IPS-15b (cell line): Measurements from ENCODE around the gene MMP1.

ENCODE experiments used
- H3K27me3 ChIP-seq: one replicate; pipeline ENCODE4 v1.6.1; 2013; ENCODE audit warnings: low read length; ENCODE audit not compliant: control insufficient read depth, insufficient read depth
- H3K36me3 ChIP-seq: one replicate; pipeline ENCODE4 v1.6.1; 2013; ENCODE audit warnings: low read length; ENCODE audit not compliant: control insufficient read depth, insufficient read depth
- H3K4me1 ChIP-seq: one replicate; pipeline ENCODE4 v1.6.1; 2013; ENCODE audit warnings: mild to moderate bottlenecking, low read length; ENCODE audit not compliant: control insufficient read depth, insufficient read depth
- H3K4me3 ChIP-seq: one replicate; pipeline ENCODE4 v1.5.1; 2013; ENCODE audit warnings: low read depth, low read length
- H3K9ac ChIP-seq: one replicate; pipeline ENCODE4 v1.6.1; 2013; ENCODE audit warnings: low read depth, mild to moderate bottlenecking, low read length
- H3K9me3 ChIP-seq: one replicate; pipeline ENCODE4 v1.6.1; 2013; ENCODE audit warnings: mild to moderate bottlenecking, low read length; ENCODE audit not compliant: control insufficient read depth, insufficient read depth

Gene MMP1

DNA sequence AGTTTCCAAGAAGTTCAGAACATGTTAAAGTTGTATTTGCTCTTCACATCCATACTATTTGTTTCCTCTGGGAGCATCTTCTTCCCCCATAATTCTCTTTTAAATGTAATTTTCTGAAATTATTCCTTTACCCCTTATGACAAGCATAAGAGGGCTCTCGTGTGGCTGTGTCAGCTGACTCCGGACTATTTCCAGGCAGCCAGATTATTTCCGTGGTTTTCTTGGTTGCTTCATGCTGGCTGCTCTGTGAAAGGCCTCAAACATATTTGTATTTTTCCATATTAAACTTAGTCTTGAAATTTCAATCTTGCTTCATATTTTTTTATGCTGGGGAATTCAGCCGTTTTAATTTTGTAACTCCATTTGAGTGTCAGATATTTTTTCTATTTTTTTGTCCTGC, 2.8 kb upstream of the MMP1 start:
- Histone ChIP-seq H3K4me3 (no peak overlapping the region), H3K4me1 (no peaks in the 10 kb centered on the region)

DNA sequence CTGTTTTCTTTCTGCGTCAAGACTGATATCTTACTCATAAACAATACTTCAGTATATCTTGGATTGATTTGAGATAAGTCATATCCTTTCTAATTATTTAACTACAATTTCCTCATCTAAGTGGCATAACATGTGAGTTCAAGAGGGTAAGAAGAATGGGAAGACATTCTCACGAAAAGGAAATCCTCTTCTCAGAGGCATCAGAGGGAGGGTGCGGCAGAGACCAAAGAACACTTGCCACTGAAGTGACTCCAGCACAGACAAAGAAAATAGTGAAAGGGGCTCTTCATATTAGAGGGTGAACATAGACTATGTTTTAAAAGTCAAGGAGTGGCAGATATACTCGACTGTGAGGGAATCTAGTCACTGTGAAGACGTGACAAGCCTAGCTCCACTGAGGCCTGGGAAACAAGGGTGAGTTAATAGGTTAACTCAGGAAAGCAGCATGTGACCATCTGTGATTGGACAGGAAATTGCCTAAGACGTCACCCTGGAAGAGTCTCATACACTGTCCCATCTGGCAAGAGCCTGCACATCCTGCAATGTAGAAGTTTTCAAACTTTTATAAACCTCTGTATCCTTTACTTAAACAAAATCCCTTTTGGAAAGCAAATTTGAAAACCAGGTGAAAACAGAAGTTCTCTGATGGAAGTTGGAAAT, 1.9 kb upstream of the MMP1 start:
- Histone ChIP-seq H3K36me3 (no peaks in the 10 kb centered on the region), H3K9ac (no peak overlapping the region), H3K4me1 (no peaks in the 10 kb centered on the region), H3K4me3 (no peak overlapping the region), H3K9me3 (no peaks in the 10 kb centered on the region), H3K27me3 (no peaks in the 10 kb centered on the region)

More for the DNA sequence above, 2.8 kb upstream of the MMP1 start:
- Histone ChIP-seq H3K27me3 (no peaks in the 10 kb centered on the region), H3K36me3 (no peaks in the 10 kb centered on the region), H3K9me3 (no peaks in the 10 kb centered on the region), H3K9ac (no peak overlapping the region)

DNA sequence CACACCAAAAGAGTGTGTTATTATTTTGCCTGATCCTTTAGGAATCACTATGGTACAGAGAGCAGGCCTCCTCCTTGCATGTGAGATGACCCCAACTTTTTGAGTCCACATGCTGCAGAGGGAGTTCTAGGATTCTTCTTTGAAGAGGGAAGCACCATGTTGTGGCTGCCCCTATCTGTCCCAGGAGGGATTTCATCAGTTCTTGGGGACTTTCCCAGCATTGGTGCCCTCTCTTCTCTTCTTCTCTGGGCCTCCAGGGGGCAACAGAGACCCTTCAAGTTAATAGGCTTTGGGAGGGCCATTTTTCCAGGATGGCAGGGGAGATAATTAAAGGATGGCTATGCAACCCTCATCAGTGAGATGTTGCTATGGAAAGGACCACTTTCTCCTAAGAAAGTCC, 3.6 kb downstream of the MMP1 start:
- H3K4me1 ChIP-seq, result no peaks in the 10 kb centered on the region
- no peaks in the 10 kb centered on the region for H3K9me3 ChIP-seq
- H3K27me3 ChIP-seq, result no peaks in the 10 kb centered on the region
- no peak overlapping the region for H3K4me3 ChIP-seq
- no peak overlapping the region for H3K9ac ChIP-seq
- no peaks in the 10 kb centered on the region for H3K36me3 ChIP-seq

DNA sequence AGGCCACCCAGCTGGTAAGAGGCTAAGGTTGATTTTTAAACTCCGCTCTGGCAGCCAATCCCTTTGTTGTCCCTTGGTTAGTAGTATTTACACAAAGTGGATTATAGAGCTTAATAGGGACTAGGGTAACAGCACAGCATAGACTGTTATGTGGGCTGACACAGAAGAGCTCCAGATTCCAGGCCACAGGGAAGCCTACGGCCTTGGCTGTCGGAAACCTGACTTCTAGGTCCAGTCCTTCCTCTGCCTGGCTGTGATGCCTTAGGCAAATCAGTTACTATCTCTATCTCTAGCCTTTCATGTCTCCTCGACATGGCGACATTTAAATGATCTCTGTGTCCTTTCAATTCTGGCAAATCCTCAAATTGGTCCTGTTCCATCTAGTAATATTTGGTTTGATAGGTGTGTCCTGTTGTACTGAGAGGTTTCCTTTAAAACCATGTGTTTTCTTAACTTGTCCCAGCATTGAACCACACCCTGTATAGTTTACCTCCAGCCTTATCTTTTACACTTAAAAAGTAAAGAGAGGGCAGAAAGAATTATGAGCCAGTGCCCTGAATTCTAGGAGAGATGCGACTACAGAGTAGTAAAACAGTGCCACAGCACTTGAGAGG, 4.2 kb downstream of the MMP1 start:
- H3K9me3 ChIP-seq, result no peaks in the 10 kb centered on the region
- no peaks in the 10 kb centered on the region for H3K36me3 ChIP-seq
- H3K9ac ChIP-seq, result no peak overlapping the region
- no peaks in the 10 kb centered on the region for H3K27me3 ChIP-seq
- H3K4me3 ChIP-seq, result no peak overlapping the region
- no peaks in the 10 kb centered on the region for H3K4me1 ChIP-seq

DNA sequence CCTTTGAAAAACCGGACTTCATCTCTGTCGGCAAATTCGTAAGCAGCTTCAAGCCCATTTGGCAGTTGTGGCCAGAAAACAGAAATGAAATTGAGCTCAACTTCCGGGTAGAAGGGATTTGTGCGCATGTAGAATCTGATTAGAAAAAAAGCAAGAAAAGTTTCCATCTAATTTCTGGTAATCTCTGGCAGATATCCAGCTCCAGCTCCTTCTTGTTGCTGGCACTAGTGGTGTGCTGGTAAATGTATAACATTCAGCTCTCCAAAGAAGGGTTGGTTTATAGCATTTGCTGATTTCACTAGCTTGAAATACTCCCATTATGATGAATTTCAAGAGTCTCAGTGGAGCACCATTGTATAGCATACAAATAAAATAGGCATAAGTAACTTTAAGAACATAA, 5.4 kb downstream of the MMP1 start:
- Histone ChIP-seq H3K9ac (no peak overlapping the region), H3K4me3 (no peak overlapping the region), H3K9me3 (no peaks in the 10 kb centered on the region), H3K4me1 (no peaks in the 10 kb centered on the region), H3K36me3 (no peaks in the 10 kb centered on the region), H3K27me3 (no peaks in the 10 kb centered on the region)

DNA sequence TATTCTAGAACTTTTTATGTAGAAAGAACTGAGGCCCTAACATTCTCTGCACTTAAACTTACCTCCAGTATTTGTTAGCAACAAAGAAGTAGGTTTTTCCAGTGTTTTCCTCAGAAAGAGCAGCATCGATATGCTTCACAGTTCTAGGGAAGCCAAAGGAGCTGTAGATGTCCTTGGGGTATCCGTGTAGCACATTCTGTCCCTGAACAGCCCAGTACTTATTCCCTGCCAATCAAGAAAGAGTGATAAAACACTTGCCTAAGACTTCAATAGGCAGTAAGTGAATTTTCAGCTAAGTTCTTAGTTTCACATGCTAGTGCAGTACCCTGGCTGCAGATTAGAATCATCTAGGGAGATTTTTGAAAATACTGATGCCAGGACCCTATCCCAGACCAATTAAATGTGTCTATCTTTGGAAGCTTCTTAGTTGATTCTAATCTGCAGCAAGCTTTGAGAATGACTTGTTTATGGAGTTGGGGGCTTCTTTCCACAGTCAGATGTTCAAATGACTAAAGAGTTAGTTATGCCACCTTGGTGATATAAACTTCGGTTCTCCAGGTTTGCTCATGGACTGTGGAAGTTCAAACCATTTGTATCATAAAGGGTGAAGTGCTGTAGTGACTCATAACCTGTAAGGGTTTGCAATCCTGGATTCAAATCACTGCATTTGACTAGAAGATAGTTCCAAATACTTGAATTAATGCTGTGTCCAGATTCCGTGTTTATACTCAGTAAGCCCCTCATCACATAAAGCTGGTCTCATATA, 6.5 kb downstream of the MMP1 start:
- no peaks in the 10 kb centered on the region for H3K36me3 ChIP-seq
- H3K4me3 ChIP-seq, result no peak overlapping the region
- H3K4me1 ChIP-seq, result no peaks in the 10 kb centered on the region
- no peak overlapping the region for H3K9ac ChIP-seq
- no peaks in the 10 kb centered on the region for H3K9me3 ChIP-seq
- H3K27me3 ChIP-seq, result no peaks in the 10 kb centered on the region

DNA sequence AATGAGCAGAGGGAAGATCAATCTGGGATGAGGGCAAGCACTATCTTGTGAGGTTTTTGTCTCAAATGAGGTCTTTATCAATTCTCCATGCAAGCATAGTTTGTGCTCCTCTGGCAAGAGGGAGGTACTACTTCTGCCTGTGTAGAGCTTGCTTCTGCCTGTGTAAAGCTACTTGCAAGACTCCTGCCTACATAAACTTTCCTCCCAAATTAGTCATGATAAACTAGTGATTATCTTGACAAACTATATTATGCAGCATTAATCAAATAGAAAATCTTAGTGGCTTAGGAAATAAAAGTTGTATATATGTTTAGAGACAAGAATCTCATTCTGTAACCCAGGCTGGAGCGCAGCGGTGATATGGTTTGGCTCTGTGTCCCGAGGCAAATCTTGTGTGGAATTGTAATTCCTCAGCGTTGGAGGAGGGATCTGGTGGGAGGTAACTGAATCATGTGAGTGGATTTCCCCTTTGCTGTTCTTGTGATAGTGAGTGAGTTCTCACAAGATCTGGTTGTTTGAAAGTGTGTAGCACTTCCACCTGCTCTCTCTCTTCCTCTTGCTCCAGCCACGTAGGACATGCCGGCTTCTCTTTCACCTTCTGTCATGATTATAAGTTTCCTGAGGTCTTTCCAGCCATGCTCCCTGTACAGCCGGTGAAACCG, 9.5 kb downstream of the MMP1 start:
- Histone ChIP-seq H3K4me1 (no peaks in the 10 kb centered on the region), H3K36me3 (no peaks in the 10 kb centered on the region), H3K4me3 (no peak overlapping the region), H3K9ac (no peak overlapping the region), H3K27me3 (no peaks in the 10 kb centered on the region), H3K9me3 (no peaks in the 10 kb centered on the region)

DNA sequence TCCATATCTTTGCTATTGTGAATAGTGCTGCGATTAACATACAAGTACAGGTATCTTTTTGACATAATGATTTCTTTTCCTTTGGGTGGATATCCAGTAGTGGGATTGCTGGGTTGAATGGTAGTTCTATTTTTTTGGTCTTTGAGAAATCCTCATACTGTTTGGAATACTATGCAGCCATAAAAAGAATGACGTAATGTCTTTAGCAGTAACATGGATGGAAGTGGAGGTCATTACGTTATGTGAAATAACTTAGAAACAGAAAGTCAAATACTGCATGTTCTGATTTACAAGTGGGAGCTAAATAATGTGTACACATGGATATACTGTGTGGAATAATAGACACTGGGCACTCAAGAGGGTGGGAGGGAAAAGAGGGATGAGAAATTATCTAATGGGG, 13.6 kb downstream of the MMP1 start:
- Histone ChIP-seq H3K36me3 (no peaks in the 10 kb centered on the region), H3K27me3 (no peaks in the 10 kb centered on the region), H3K9me3 (no peaks in the 10 kb centered on the region), H3K4me1 (peaks cover 5% of the 10 kb centered on the region), H3K9ac (no peak overlapping the region), H3K4me3 (no peak overlapping the region)

DNA sequence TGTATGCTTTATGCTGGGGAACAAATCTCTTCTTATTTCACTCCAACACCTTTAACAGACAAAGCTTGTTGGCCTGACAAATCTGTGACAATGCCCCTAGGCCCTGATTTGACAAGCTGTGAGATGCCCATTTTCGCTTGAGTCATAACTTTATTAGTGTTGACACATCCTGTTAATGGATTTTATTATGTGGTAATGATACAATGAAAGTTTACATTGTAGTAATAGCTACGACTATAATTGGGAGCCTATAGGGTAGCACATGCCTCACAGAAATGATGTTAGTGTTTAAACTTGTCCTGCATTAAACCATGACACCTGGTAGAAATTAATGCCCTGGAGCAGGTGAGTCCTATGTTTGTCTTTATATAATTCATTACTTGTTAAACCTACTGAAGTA, 14.2 kb downstream of the MMP1 start:
- Histone ChIP-seq H3K36me3 (no peaks in the 10 kb centered on the region), H3K9ac (no peak overlapping the region), H3K27me3 (no peaks in the 10 kb centered on the region), H3K9me3 (no peaks in the 10 kb centered on the region), H3K4me1 (peaks cover 5% of the 10 kb centered on the region), H3K4me3 (no peak overlapping the region)

DNA sequence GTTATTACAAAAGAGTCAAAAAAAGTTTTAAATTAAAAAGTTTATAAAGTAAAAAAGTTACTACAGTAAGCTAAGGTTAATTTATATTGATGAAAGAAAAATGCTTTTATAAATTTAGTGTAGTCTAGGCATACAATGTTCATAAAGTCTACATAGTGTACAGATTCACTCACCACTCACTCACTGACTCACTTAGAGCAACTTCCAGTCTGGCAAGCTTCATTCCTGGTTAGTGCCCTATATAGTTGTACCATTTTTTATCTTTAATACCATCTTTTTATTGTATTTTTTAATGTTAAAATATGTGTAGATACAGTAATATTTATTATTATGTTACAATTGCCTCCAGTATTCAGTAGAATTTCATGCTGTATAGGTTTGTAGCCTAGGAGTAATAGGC, 14.9 kb downstream of the MMP1 start:
- Histone ChIP-seq H3K4me3 (no peak overlapping the region), H3K36me3 (no peaks in the 10 kb centered on the region), H3K4me1 (peaks cover 5% of the 10 kb centered on the region), H3K27me3 (no peaks in the 10 kb centered on the region), H3K9me3 (no peaks in the 10 kb centered on the region), H3K9ac (no peak overlapping the region)

DNA sequence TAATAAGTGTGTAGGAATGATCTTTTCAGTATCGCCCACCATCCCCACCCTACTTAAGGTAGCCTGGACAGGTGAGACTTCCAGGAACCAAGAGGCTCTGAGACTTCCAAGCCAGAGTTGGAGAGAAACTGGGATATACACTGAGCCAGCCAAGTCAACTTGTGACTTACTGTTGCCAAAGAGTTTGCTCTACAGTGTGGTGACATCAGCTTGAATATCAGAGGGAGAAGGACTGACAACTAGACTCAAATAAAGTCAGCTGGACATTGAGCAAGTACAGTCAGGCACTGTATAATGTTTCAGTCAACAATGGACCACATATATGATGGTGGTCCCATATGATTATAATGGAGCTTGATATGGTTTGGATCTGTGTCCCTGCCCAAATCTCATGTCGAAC, 16.3 kb downstream of the MMP1 start:
- Histone ChIP-seq H3K9ac (no peak overlapping the region), H3K36me3 (no peaks in the 10 kb centered on the region), H3K27me3 (no peaks in the 10 kb centered on the region), H3K9me3 (no peaks in the 10 kb centered on the region), H3K4me3 (no peak overlapping the region), H3K4me1 (peaks cover 5% of the 10 kb centered on the region)
